Inferior parietal cortex (tissue), 1 donor: ENCODE results near the gene TAF3.

Source experiments
- DNase-seq: peaks from one replicate; pipeline ENCODE4 v3.0.0-alpha.2; 2016; ENCODE audit errors: extremely low spot score

TAF3 gene

GRCh38 chr10:8032558-8032957 is 214.3 kb downstream of the TAF3 start:
- DNase-seq: no peak

GRCh38 chr10:8033812-8034465 is 215.6 kb downstream of the TAF3 start:
- no peak for DNase-seq

GRCh38 chr10:8034466-8035005 is 216.2 kb downstream of the TAF3 start:
- DNase-seq: no peak

- no peak for DNase-seq
These were observed 216.8 kb downstream of the TAF3 start for GRCh38 chr10:8035006-8035640.

GRCh38 chr10:8035641-8036470 is 217.6 kb downstream of the TAF3 start:
- DNase-seq: no peak

GRCh38 chr10:8036506-8037198 is 218.3 kb downstream of the TAF3 start:
- no peak for DNase-seq

- no peak for DNase-seq
These were observed 219.0 kb downstream of the TAF3 start for GRCh38 chr10:8037199-8037801.

GRCh38 chr10:8037941-8038894 is 219.9 kb downstream of the TAF3 start:
- no peak for DNase-seq

- DNase-seq: no peak
These were observed 221.1 kb downstream of the TAF3 start for GRCh38 chr10:8039321-8039881.

GRCh38 chr10:8040651-8041050 is 222.3 kb downstream of the TAF3 start:
- DNase-seq: no peak

GRCh38 chr10:8041284-8041991 is 223.1 kb downstream of the TAF3 start:
- no peak for DNase-seq

- no peak for DNase-seq
These were observed 223.9 kb downstream of the TAF3 start for GRCh38 chr10:8041992-8042720.

GRCh38 chr10:8042721-8043568 is 224.6 kb downstream of the TAF3 start:
- DNase-seq: no peak

GRCh38 chr10:8043569-8044306 is 225.4 kb downstream of the TAF3 start:
- DNase-seq: no peak

- no peak for DNase-seq
These were observed 226.1 kb downstream of the TAF3 start for GRCh38 chr10:8044331-8044907.

- DNase-seq: no peak
These were observed 226.8 kb downstream of the TAF3 start for GRCh38 chr10:8044908-8045725.
